HG02759 (cell line): ENCODE results near the gene FAM229B.
"Not testable (repeated sequence)": the region's sequence is repeated elsewhere in the genome, so short reads cannot be mapped to it uniquely, and the experiment has no call there.

Experiments used
- ATAC-seq: cut with Tn5 transposase; IDR thresholded peaks from one replicate; pipeline ENCODE4 v1.9.1; 2021; ENCODE audit warnings: mild to moderate bottlenecking, moderate library complexity; ENCODE audit not compliant: unreplicated experiment

Gene FAM229B

DNA sequence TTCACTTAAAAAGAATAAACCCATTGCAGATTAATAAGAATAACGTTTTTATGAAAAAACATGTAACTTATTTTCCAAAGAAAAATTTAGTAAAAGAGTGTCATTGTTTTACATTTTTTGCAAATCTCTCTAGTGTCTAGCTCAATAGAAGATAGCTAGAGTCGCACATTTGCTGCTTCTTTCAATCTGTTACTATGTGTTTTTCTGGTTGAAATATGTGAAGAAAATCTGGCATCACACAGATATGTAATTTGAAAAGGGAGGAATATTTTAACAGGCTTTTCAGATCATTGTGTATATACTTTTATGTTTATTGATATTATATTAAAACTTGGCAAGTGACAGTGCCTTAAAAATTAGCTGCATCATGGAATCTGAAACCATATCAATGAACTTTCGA lies 24.4 kb upstream of the FAM229B start:
- ATAC-seq, result no peak

DNA sequence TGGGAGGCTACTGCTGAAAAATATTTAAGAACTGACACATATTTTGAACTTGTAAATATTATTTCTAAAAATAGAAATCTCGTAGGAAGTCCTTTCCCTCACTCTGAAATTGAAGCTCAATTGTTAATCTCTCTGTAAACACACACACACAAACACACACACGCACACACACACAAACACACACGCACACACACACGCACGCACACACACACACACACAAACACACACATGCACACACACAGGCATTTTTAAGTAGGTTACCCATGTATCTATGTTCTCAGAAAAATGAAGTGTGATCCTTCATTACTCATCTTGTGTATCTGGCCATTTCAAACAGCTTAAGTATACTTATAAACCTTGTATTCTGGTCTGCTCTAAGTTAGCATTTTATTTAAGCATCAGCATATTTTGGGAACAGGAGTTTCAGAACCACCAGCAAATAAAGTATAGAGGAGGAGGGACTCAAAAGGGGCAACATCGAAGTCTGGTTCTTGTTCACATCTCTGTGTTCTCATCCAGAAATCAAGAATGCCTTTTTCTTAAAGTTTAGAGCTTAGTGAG lies 21.9 kb upstream of the FAM229B start:
- no peak for ATAC-seq

DNA sequence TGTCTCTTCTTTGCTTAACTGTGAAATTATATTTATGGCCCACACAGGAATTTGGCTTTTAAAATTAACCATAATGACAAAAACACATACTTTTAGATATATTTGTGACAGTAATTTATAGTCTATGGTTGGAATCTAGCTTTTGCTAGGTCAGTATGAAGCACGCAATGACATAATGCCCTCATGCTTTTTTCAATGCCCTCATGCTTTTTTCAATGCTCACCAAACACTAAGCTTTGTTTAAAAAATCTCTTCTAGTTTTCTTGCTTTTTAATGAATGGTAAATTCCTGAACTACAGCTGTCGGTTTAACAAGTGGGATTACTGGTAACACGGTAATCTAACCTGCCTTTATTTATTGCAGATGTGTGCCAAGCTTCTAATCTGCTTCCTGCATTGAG lies 20.8 kb upstream of the FAM229B start:
- ATAC-seq, result no peak

DNA sequence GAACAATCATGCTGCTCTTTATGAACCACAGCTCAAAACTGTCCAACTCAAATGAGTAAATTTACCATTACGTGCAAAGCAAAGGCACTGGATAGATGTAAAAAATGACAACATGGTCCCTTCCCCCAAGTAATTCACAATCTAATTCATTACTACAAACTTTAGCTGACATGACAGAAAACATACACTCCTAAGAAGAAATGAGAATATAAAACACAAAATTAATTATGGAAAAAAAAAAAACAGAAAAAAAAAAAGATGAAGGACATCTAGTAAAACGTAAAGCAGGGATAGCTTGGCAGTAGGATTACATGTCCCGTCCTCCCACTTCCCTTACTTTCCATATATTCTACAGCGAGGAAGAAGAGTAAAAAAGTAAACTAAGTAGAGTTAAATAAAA lies 5.8 kb upstream of the FAM229B start:
- no peak for ATAC-seq

DNA sequence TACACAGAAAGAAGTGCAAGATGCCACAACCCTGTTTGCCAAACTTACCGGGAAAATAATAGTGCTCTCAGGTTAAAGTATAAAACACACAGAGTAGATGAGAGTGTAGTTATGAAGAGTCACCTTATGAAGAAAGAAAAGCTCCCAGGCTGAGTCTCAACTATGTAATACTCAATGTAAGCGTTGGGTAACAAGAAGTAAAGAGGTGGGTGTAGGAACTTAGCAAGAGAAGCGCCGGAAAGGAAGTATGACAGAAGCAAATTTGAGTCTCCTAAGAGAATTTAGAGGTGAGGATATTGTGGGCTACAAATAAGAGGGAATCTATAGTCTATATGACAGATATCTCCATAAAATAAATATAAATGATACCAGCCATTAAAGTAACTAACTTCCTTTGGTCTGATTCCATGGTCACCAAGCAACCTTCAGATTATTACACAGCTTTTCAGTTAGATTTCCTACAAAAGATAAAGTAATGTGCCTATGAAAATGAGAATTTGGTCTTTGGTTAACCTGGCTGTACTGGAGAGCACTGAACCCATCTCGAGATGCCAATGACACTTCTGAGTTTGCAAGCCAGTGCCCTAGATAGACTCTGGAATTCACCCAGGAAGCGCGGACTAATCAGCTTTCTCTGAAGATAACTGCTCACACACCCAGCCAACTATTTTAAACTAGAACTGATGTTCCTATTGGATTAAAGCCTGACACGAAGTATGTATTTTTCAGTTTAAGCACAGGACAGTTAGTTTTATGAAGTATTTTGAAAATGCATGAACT lies 1.9 kb upstream of the FAM229B start:
- no peak for ATAC-seq

DNA sequence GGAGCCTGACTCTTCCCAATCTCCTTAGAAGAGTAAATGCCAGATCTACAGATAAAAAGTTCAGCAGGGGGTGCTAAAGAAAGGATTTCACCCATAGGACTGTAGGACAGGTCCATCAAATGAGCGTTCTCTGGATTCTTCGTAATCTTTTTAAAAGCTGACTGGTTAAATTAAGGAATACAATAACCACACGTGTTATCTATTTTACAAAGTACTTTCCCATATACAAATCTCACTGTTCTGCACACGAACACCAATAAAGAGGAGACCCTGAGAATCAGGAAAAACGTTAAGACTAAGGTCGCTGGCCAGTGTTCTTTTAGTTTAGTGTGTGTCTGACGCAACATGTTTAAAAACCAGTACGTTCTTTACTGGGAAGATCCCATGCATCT lies 651 bp upstream of the FAM229B start:
- ATAC-seq, result peak; percentile 18

DNA sequence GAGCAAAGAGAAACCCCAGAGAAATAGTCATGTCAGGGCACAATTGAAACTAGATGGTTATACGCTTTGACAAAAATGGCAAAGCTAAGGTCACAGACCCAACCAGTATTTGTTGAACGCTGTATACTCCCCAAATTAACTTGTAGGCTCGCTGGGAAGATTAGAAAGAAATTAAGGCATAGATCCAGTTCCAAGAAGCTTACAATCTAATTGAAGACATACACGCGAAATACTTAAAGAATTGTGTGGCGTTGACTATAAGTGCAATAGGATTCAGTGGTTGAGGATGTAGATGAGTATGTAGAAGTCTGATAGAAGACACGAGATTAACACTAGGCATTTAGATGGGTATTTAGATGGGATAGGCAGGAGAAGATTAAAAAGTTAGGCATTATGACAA lies 525 bp downstream of the FAM229B start:
- no peak for ATAC-seq

DNA sequence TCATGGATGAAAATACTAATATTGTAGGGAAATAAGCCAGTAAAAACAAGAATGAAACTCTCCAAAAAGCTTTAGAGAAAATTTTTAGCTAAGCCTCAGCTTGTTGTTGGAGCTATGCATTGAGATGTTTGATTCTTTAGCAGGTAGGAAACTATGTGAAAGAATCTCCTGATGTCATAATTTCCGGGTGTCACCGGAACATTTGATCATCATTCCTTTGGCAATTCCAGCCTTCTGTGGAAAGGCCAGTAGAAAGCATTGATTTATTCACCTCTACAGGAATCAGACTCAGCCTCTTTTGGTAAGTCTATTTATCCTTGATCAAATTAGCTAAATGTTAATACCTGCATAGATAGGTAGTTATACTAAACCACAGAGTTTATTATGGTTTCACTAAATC lies 9.5 kb downstream of the FAM229B start:
- no peak for ATAC-seq

DNA sequence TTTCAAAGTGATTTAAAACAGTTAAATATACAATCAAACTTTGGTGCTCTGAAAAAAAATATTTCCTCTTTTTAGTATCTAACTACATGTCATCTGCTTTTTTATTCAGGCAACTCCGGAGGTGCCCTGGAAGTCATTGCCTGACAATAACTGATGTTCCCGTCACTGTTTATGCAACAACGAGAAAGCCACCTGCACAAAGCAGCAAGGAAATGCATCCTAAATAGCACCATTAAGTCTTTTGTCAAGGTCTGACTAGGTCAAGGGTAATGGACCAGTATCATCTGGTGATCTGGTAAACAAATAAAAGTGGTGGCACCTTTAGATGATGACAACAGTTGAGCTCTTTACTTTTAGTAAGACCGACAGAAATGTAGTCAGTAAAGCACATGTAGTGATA lies 13.2 kb downstream of the FAM229B start:
- ATAC-seq, result no peak

DNA sequence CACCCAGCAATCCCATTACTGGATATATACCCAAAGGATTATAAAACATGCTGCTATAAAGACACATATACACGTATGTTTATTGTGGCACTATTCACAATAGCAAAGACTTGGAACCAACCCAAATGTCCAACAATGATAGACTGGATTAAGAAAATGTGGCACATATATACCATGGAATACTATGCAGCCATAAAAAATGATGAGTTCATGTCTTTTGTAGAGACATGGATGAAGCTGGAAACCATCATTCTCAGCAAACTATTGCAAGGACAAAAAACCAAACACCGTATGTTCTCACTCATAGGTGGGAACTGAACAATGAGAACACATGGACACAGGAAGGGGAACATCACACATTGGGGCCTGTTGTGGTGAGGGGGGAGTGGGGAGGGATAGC lies 18.6 kb downstream of the FAM229B start:
- ATAC-seq, result not testable (repeated sequence)

DNA sequence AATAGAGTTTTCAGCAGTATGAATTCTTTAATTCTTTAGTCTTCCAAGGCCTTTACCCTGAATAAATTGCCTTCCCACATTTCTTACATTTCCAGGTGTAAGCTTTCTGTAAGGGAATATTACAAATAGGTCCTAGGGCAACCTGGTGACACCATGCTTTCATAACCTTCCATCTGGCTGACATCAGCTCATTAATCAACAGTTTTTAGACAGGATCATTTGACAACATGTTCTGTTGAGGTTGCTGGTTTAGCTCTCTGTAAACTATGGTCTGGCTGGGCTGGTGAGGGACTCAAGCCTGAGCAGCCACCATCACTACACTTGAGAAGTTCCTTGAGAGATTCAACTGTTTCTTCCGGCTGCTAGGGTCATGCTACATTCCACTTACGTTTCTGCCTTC lies 19.2 kb downstream of the FAM229B start:
- no peak for ATAC-seq

DNA sequence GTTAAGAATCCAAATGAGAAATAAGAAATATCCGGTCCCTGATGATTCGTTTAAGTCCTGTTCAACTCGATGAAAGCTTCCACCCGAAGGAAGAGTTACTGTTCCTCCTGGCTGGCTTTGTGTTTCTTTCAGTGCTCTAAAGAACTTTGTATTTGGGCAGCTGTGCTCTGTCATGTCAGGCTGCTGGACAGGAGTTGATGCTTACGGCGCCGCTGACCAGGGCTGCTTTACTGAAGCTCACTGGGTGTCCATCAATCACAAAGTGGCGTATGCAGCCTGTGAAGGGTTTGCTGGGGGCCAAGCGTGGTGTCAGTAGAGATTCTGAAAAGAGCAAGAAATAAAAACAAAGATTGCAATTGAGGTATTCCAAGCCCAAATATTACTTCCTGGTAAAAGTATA lies 21.9 kb downstream of the FAM229B start:
- no peak for ATAC-seq

DNA sequence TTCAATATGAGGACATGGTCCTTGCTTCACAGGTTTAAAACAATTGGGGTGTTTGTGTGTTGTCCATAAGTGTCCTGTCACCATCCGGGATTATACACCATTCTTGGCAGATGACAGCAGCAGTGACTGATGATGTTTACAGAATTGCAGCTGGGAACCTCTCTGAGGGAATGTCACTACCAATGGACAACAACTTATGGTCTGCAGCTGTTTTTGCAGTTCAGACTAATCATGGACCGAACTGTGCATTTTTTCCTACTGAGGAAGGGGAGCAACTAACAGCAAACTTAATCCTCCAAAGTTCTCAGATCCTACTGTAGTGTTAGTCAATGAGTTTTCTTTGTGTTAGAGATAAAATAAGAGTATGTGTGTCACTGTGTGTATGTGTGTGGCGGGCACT lies 26.0 kb downstream of the FAM229B start:
- ATAC-seq, result no peak

DNA sequence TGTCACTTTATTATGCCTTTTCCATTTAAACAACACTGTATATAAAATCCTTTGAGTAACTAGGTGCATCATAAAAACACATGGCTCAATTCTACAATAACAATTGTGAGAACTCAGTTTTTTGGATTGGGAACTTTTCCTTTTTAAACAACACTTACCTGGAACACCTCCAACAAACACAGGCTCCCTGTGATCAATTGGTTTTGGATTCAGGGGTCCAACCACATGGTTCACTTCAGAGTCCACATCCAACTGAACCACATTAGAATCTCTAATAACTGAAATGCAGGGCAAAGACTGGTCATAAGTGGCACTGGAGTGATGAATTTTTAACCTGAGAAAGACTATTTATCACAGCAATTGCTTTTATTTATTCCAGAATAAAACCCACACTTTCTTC lies 26.5 kb downstream of the FAM229B start:
- no peak for ATAC-seq

DNA sequence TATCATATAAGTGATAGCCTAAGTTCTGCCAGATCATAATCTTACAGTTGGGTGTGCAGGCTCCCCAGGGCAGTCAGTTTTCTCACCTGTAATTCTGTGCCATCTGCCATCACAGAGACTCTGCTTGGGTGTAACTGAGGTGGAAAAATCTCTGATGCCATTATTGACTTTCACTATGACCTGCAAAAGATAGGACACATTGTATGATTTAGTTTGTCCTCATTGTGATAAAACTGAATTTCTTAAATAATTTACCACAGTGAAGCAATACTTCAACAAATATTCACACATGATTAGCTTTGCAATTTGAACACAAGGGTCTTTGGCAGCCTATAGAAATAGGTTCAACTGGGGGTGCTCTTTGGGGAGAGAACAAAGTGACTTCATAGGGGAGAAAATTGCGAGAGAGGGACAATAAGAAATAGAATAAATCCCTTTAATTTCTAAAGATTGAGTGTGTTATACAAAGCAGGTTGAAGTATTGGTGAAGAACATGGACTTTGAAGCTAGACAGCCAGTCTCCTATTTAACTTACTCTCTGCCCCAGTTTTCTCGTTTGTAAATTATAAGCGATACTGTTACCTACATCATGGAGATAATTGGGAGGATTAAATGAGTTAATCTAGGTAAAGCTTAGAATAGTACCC lies 27.3 kb downstream of the FAM229B start:
- ATAC-seq, result no peak

DNA sequence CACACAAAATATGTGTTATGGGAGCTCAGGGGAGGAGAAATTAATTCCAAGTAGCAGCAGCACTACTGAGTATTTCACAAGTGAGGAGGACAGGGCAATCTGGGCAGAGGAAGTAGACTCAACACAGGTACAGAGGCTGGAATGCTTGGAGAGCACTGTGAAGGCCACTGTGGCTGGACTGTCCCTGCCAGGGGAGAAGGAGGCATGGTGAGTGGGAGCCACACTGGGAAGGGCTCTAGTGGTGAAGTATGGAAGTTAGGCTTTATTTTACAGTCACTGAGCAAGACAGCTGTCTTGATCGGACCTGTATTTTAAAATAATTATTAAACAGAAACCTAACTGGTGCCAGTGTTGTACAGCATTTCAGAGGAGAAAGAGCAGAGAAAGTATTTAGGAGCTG lies 28.8 kb downstream of the FAM229B start:
- ATAC-seq, result no peak

DNA sequence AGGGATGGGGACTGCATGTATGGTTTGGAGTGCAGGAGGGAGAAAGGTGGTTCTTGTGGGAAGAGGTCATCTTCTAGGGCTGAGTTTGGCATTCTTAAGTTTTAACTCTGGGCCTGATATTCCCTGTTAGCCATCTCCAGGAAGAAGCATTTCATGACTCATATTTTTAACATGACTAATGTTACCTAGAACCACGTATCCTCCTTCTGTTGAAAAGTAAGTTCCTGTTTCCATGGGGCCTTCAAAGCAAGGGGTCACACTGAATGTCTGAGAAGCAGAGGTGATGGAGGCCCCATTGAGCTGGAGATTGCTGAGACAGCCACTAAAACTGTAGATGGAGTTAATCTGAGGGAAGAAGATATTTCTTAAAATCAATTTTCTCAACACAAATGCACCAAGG lies 30.2 kb downstream of the FAM229B start:
- no peak for ATAC-seq

DNA sequence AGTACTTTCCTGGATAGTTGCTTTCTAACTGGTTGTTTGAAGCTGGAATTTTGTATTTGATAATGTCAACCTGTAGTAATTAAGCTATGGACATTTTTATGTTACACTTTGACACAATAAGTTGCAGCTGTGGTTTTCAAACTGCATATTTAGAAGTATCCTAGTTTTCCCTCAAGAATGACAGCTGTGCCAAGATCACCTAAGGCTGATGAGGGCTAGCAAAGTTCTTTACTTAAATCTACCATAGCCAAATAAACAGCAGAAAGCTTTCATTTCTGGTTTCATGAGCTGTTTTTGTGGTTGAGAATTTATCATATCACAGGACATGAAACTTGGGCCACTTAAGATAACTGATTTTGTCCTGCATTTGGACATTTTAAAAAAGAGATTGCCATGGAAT lies 30.6 kb downstream of the FAM229B start:
- no peak for ATAC-seq

DNA sequence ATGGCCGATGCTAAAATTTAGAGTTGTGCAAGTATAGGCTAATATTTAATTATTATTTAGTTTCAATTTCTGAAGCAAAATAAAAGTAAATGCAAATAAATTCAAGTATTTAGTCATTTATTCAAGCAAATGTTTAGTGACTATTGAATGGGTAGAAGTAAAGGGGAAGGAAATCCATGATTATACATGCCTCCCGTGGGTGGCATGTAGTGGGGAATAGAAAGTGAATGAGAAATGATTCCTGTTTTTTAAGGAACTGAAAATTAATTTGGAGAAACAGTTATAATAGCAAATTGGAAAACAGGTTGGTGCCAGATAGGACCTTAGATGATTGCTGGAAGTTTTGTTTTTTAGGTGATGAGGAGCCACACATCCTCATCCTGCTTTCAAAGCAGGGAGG lies 35.4 kb downstream of the FAM229B start:
- no peak for ATAC-seq

DNA sequence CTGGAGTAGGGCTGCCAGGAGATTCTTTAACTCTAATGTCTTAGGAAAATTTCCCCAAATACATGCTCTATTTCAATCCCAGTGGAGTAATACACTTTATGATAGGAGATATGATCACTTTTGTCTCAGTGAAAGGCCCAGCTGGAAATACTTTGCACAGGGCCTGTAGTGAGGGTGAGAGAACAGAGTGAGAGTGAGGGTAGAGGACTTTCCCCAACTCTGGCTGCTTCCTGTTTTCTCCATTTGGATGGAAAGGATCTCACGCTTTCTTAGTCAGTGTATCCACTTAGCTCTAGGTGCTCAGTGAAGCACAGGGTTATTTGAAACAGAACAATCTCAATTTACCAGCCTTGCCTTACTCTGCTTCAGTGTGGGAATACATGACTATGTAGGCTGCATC lies 36.6 kb downstream of the FAM229B start:
- ATAC-seq, result no peak

DNA sequence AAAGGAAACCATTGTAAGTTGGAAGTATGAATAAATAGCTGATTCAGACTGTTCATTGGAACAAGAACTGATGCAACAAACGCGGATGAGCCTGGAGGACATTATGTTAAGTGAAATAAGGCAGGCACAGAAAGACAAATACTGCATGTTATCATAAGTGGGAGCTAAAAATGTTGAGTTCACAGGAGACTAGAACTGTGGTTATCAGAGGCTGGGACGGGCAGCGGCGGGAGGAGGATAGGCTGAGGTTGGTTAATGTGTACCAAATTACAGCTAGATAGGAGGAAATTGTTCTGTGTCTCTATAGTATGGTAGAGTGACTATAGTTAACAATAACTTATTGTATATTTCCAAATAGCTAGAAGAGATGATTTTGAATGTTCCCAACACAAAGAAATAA lies 40.8 kb downstream of the FAM229B start:
- ATAC-seq, result no peak

DNA sequence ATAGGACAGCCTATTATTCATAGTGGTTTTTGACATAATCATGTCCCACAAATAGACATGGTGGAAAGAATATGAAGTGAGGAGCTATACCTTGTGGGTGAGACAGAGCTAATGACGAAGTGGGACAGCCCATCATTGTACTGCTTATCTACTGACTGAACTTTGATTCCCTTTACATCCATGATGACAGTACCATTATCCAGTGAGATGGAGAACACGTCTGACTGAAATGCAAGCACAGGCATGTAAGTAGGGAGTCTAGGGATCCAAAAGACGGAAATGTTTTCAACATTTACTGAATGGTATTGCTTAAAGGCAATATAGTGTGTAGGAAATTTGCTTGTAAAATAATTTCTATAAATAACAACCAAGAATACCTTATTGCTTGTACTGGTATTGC lies 43.5 kb downstream of the FAM229B start:
- no peak for ATAC-seq

DNA sequence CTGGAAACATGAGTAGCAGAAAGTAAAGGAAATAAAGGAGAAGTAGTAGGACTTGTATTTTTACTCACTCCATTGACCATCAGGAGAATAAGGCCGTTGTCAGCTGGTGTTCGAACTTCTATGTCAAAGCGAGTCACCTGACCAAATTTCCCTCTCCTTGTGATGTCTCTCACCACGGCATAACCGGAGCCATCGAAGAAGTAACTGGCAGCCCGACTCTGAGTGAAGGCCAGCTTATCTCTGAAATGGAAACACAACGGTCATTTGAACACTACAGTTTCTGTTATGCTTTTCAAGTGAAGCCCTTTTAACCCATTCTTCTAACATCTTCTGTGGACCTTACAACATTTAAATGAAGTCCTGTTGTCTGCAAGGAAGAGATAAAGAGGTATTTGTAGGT lies 51.7 kb downstream of the FAM229B start:
- ATAC-seq, result no peak
